Panc1 (cell line): ENCODE results near the gene KRTAP1-3. TPM values are rescaled to one million over a fixed set of nuclear protein-coding genes. Genes with fewer than 3 reads are reported as not detected.

ENCODE experiments used
- ATAC-seq: fragments of 200-7000 bp; cut with Tn5 transposase; 2 replicates; pipeline ENCODE4 v1.9.1; 2020; ENCODE audit warnings: mild to moderate bottlenecking, moderate library complexity
- BruUV-seq: library from RNA; stranded (reverse); fragments of 400-500 nt; replicated peaks from 2 replicates; lab custom pipeline; 2021; lab: Mats Ljungman, UMichigan
- CTCF ChIA-PET: fragments of 300-600 bp; sonication (Branson Sonifier 250); formaldehyde crosslinking; loops from one replicate; lab custom pipeline; 2022; ENCODE audit warnings: antibody characterized with exemption; lab: Charles Lee
- POLR2A ChIA-PET: fragments of 300-600 bp; sonication (Branson Sonifier 250); formaldehyde crosslinking; loops from one replicate; lab custom pipeline; 2022; ENCODE audit warnings: antibody characterized with exemption; lab: Charles Lee
- DNase-seq: peaks from one replicate; pipeline ENCODE4 v3.0.0-alpha.2; 2010; ENCODE audit warnings: low read depth, low spot score
- H3K27ac ChIP-seq: 2 replicates; pipeline ENCODE4 v1.5.1; 2011; ENCODE audit warnings: mild to moderate bottlenecking, low read length, inconsistent platforms
- H3K27me3 ChIP-seq: fragments of 200-500 bp; sonication (Bioruptor generic); 2 replicates; pipeline ENCODE4 v1.6.0; 2014; ENCODE audit warnings: low read length, inconsistent platforms; ENCODE audit not compliant: control insufficient read depth, insufficient read depth
- H3K36me3 ChIP-seq: fragments of 200-500 bp; sonication (Bioruptor generic); 2 replicates; pipeline ENCODE4 v1.5.1; 2014; ENCODE audit warnings: inconsistent platforms, mild to moderate bottlenecking, low read length, moderate library complexity; ENCODE audit not compliant: control insufficient read depth, insufficient read depth
- H3K4me1 ChIP-seq: 2 replicates; pipeline ENCODE4 v1.5.1; 2011; ENCODE audit warnings: inconsistent platforms, mild to moderate bottlenecking, low read length, moderate library complexity; ENCODE audit not compliant: control insufficient read depth, insufficient read depth
- H3K4me3 ChIP-seq, 2 experiments: 2 replicates each; pipeline ENCODE4 v1.5.1; 2011 to 2012; ENCODE audit warnings: low read depth in 2 of 2, low read length in 2 of 2, mild to moderate bottlenecking in 2 of 2, inconsistent platforms in 1 of 2, moderate library complexity in 1 of 2
- H3K9me3 ChIP-seq: fragments of 200-500 bp; sonication (Bioruptor generic); 2 replicates; pipeline ENCODE4 v1.5.1; 2014; ENCODE audit warnings: low read depth, mild to moderate bottlenecking, inconsistent platforms, low read length, moderate library complexity; ENCODE audit not compliant: control insufficient read depth, insufficient read depth
- CTCF ChIP-seq: fragments of 450-650 bp; IDR thresholded peaks from 2 replicates; pipeline ENCODE4 v1.5.1; 2017; ENCODE audit warnings: mild to moderate bottlenecking
- POLR2AphosphoS5 ChIP-seq: IDR thresholded peaks from 2 replicates; pipeline ENCODE4 v1.6.1; 2012; ENCODE audit warnings: mild to moderate bottlenecking, low read depth, low read length, moderate library complexity
- SIN3A ChIP-seq: IDR thresholded peaks from 2 replicates; pipeline ENCODE4 v1.6.1; 2012; ENCODE audit warnings: low read depth, mild to moderate bottlenecking, low read length, moderate library complexity, borderline replicate concordance; ENCODE audit not compliant: insufficient read depth
- TCF7L2 ChIP-seq: IDR thresholded peaks from 2 replicates; pipeline ENCODE4 v1.6.1; 2011; ENCODE audit warnings: mild to moderate bottlenecking, low read depth, low read length, inconsistent platforms
- in situ Hi-C: cut with HindIII; loops from 2 replicates; pipeline ENCODE4 v1.10.0; 2016; ENCODE audit warnings: low sequenced_read_pairs, low pct_unique_long_range_greater_than_20kb
- intact Hi-C: fragments of 100-400 bp; cut with micrococcal nuclease; formaldehyde crosslinking; loops from one replicate; pipeline ENCODE4 v1.10.0; 2022; ENCODE audit not compliant: unreplicated experiment
- total RNA-seq: library from RNA; stranded (reverse); gene quantifications from one replicate; pipeline ENCODE4 v1.2.1, GENCODE V29; 2021; ENCODE audit not compliant: unreplicated experiment
- TF ChIP-seq, protein P1 (sequence below), 2 experiments: IDR thresholded peaks; 2 replicates each; pipeline ENCODE4 v1.6.1; 2011 to 2012; ENCODE audit warnings: low read depth in 2 of 2, control low read depth in 1 of 2, low read length in 1 of 2, mild to moderate bottlenecking in 1 of 2, moderate library complexity in 1 of 2; ENCODE audit not compliant: insufficient read depth in 1 of 2

Gene KRTAP1-3
- total RNA-seq, 1 experiment from 2014 or later = not detected

- ChIA-PET POLR2A (no interaction called here), CTCF (no interaction called here)
- Histone ChIP-seq H3K27ac (no peak overlapping the region), H3K36me3 (no peaks in the 10 kb centered on the region), H3K4me1 (no peaks in the 10 kb centered on the region), H3K9me3 (no peaks in the 10 kb centered on the region), H3K4me3 (no peak overlapping the region), H3K27me3 (no peaks in the 10 kb centered on the region; the same call in 1 of the 2 replicates)
- DNase-seq = no peak
- in situ Hi-C loops = no loop called here
- no peak for ATAC-seq
- TF ChIP-seq TCF7L2 = no peak
- no peak for TF ChIP-seq CTCF
- TF ChIP-seq POLR2AphosphoS5 = no peak
- no peak for TF ChIP-seq SIN3A
- TF ChIP-seq, protein P1, sequence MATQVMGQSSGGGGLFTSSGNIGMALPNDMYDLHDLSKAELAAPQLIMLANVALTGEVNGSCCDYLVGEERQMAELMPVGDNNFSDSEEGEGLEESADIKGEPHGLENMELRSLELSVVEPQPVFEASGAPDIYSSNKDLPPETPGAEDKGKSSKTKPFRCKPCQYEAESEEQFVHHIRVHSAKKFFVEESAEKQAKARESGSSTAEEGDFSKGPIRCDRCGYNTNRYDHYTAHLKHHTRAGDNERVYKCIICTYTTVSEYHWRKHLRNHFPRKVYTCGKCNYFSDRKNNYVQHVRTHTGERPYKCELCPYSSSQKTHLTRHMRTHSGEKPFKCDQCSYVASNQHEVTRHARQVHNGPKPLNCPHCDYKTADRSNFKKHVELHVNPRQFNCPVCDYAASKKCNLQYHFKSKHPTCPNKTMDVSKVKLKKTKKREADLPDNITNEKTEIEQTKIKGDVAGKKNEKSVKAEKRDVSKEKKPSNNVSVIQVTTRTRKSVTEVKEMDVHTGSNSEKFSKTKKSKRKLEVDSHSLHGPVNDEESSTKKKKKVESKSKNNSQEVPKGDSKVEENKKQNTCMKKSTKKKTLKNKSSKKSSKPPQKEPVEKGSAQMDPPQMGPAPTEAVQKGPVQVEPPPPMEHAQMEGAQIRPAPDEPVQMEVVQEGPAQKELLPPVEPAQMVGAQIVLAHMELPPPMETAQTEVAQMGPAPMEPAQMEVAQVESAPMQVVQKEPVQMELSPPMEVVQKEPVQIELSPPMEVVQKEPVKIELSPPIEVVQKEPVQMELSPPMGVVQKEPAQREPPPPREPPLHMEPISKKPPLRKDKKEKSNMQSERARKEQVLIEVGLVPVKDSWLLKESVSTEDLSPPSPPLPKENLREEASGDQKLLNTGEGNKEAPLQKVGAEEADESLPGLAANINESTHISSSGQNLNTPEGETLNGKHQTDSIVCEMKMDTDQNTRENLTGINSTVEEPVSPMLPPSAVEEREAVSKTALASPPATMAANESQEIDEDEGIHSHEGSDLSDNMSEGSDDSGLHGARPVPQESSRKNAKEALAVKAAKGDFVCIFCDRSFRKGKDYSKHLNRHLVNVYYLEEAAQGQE (IDR thresholded peaks at IDR 0.05; ENCODE audit: insufficient read depth in 1 of 2, low read depth in 2 of 2, low read length in 1 of 2) = no peak
- no TSS peak for BruUV-seq
- intact Hi-C loops = no loop called here
Observed at GRCh38 chr17:41016578-41017215, 18.0 kb downstream of the KRTAP1-3 start.

GRCh38 chr17:41015454-41015853 is 19.2 kb downstream of the KRTAP1-3 start:
- ChIA-PET CTCF (no interaction called here), POLR2A (no interaction called here)
- DNase-seq (no peak), ATAC-seq (no peak)
- Histone ChIP-seq H3K4me3 (no peak overlapping the region), H3K27ac (no peak overlapping the region), H3K36me3 (no peaks in the 10 kb centered on the region), H3K9me3 (no peaks in the 10 kb centered on the region), H3K4me1 (no peaks in the 10 kb centered on the region), H3K27me3 (no peaks in the 10 kb centered on the region; the same call in 1 of the 2 replicates)
- TF ChIP-seq SIN3A (no peak), CTCF (no peak)
- BruUV-seq = no TSS peak
- intact Hi-C loops (no loop called here), in situ Hi-C loops (no loop called here)
